ENCODE results near the gene SPATA13. TPM values are rescaled to one million over a fixed set of nuclear protein-coding genes. Genes with fewer than 3 reads are reported as not detected.

Gene SPATA13
- total and polyA plus RNA-seq, 2 donors (not counting 3 experiments of a cell fraction or from before 2014, with no cell fraction given) = 6.6 to 12.9 TPM

GRCh38 chr13:24116131-24116530 lies 44.4 kb upstream of the SPATA13 start:
- TF ChIP-seq CTCF (IDR thresholded peaks at IDR 0.05; ENCODE audit: extremely low read depth in 1 of 2, insufficient read depth in 1 of 2, low read depth in 1 of 2, low read length in 2 of 2) (no peak), MYC (IDR thresholded peaks at IDR 0.05; ENCODE audit: low read depth, low read length) (no peak), JUN (IDR thresholded peaks at IDR 0.05; ENCODE audit: borderline replicate concordance, insufficient read depth, insufficient read length, low read depth) (no peak), POLR2AphosphoS5 (IDR thresholded peaks at IDR 0.05; ENCODE audit: insufficient read depth, low read depth, low read length) (no peak), EZH2 (IDR thresholded peaks at IDR 0.05; ENCODE audit: borderline replicate concordance, low read depth, low read length, severe bottlenecking) (no peak), POLR2A (IDR thresholded peaks at IDR 0.05; ENCODE audit: low read depth, low read length) (no peak), MAX (IDR thresholded peaks at IDR 0.05; ENCODE audit: insufficient read depth, insufficient read length) (no peak), FOS (IDR thresholded peaks at IDR 0.05; ENCODE audit: borderline replicate concordance, insufficient read depth, low read length) (no peak)
- CTCF ChIA-PET = no interaction called here
- H3K79me2 ChIP-seq (ENCODE audit: control insufficient read depth, insufficient read depth, low read length) = no peaks in the 10 kb centered on the region
- POLR2A ChIA-PET = no interaction called here
- H3K9me1 ChIP-seq (replicated peaks; ENCODE audit: control insufficient read depth, extremely low read depth, insufficient read depth, low read length) = peaks cover 2% of the 10 kb centered on the region
- H3K4me3 ChIP-seq (replicated peaks in 1 of 3; ENCODE audit: insufficient read depth in 1 of 3, low read depth in 1 of 3, low read length in 3 of 3) = no peak overlapping the region
- no peaks in the 10 kb centered on the region for H3K9me3 ChIP-seq (replicated peaks; ENCODE audit: control insufficient read depth, insufficient read depth, low read length)
- H3K36me3 ChIP-seq (ENCODE audit: control insufficient read depth in 2 of 2, extremely low read depth in 1 of 2, insufficient read depth in 2 of 2, low read length in 2 of 2) = no peaks in the 10 kb centered on the region
- no peaks in the 10 kb centered on the region for H4K20me1 ChIP-seq (replicated peaks; ENCODE audit: control insufficient read depth, extremely low read depth, insufficient read depth, low read length)
- H3K4me2 ChIP-seq (ENCODE audit: insufficient read depth, low read length) = no peak overlapping the region
- H3K27ac ChIP-seq (ENCODE audit: insufficient read depth, low read depth, low read length) = no peak overlapping the region
- no peaks in the 10 kb centered on the region for H3K4me1 ChIP-seq (ENCODE audit: control insufficient read depth, extremely low read depth, insufficient read depth, low read length)
- no peak for DNase-seq (ENCODE audit: low read depth, low spot score)
- dilution Hi-C loops (cut with MboI; ENCODE audit: extremely low pct_ligation_motif_present, low sequenced_read_pairs) = no loop called here
- no TSS peak for BruUV-seq (replicated peaks)
- no peak overlapping the region for H3K9ac ChIP-seq (replicated peaks; ENCODE audit: extremely low read depth, insufficient read depth, low read length)
- no peak overlapping the region for H2AFZ ChIP-seq (ENCODE audit: low read depth, low read length)
- H3K27me3 ChIP-seq (ENCODE audit: control insufficient read depth in 2 of 2, insufficient read depth in 2 of 2, low read length in 2 of 2) = peaks cover 0 to 4% of the 10 kb centered on the region in 2 experiments
- intact Hi-C loops (cut with micrococcal nuclease) = no loop called here
- no peak for FAIRE-seq

Measured in endothelial cell of umbilical vein (primary cell).